ENCODE measurements around the gene TBC1D3I.
"Not testable (repeated sequence)": the region's sequence is repeated elsewhere in the genome, so short reads cannot be mapped to it uniquely, and the experiment has no call there.

TBC1D3I gene

DNA sequence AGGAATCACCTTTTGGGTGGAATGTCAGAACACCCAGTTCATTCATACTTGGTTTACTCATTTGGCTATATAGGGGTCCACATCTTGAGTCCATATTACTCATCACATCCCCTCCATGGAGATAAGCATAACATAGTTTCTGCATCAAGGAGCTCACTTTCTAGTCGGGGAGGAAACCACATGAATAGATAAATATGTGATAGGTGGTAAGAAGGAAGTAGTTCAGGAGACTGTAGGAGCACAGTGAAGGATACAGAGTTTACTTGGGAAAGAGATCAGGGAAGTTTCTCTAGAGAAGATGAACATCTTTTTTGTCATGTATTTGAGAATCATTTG, 57.9 kb downstream of the TBC1D3I start:
- not testable (repeated sequence) for DNase-seq (ENCODE audit: low read depth)

DNA sequence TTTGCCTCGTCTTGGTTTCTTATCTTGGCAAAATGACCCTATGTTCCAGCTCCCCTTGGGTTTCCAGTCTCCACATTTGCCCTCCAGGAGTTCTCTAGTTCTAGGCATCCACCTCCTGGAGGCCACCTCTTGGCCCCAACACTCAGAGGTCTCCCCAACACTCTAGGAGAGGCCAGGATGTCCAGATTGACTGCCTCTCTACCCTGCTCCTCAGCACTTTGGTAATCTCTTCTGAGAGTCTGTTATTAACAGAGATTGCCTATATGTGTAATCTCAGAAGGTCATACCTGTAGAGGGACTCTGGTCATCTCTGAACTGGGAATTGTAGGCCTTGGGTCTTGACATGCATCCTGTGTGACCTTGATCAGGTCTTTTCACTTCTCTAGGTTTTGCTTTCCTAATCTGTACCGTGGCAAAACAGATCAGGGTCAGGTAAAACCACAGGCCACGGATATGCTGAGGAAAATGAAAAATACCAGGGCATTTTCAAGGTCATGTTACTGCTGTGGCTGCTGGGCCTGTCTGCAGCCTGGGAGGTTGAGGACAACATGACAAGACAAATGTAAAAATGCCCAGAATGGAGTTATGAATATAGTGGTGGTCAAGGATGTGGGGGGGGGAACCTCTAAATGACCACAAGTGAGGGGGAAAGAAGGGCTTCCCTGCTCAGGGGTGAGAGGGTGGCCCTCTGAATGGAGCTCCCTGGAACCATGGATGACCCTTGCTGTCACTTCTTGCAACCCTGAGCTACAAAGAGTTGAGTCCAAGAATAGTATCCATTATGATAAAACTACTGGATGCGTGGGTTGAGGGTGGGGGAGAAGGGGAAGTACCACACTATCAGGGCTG, 58.5 kb downstream of the TBC1D3I start:
- no peak for DNase-seq (ENCODE audit: low read depth)

GRCh38 chr17:36204724-36205500, 59.5 kb downstream of the TBC1D3I start:
- no peak for DNase-seq (ENCODE audit: low read depth)
